NCI-H460 (cell line): Measurements from ENCODE around the gene DCBLD2. TPM values are rescaled to one million over a fixed set of nuclear protein-coding genes. Genes with fewer than 3 reads are reported as not detected.

Experiments
- DNase-seq: peaks from one replicate; pipeline ENCODE4 v3.0.0-alpha.2; 2016; ENCODE audit warnings: low read depth; ENCODE audit errors: extremely low read depth
- small RNA-seq, 2 experiments: library from RNA; depleted of rRNA; stranded (forward); fragments of <200 nt; gene quantifications; one replicate each; pipeline ENCODE3, GENCODE V24; 2014
- total RNA-seq: library from RNA; depleted of rRNA; stranded (reverse); fragments of >200 nt; shearing (Covaris generic); gene quantifications from 2 replicates; pipeline ENCODE4 v1.2.3, GENCODE V29; 2014; rRNA removed

DCBLD2 gene
- total RNA-seq, 1 experiment from 2014 or later: 54.1 TPM

DNA sequence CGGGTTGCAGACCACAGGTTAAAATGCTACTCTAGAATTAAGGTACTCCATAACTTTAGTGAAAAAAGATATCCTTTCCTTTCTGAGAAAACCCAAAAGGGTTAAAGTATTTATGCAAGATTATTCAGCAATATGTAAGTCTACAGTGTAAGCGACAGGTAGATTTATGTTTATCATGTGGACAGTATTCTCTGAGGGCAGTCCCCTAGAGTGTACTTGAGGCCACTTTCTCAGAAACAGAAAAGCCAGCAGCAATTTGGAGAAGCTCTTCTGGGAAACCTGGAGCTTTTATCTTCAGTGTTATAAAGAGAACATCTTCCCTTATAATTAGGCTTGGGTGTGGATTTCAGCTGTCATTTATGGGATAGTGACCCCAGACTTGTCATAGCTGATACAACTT lies 129.5 kb downstream of the DCBLD2 start:
- DNase-seq: no peak

GRCh38 chr3:98770261-98771039 lies 131.0 kb downstream of the DCBLD2 start:
- no peak for DNase-seq

DNA sequence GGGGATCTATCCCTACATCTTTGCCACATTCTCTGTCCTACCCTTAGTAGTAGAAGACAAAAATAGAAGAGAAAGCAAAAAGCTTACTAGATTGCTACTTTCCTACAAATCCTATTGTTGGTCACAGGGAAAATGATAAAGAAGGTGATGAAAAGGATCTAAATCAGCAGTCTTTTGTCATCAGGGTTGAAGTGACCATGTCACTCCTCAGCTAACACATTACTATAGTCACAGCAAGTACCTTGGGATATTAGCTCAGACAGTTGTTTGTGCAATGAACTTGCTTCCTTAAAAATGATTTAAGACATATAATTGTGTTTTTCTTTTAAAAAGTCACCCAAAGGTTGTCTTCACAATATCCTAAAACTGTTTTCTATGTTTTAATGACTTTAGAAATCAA lies 132.0 kb downstream of the DCBLD2 start:
- no peak for DNase-seq

- no peak for DNase-seq
Measured at GRCh38 chr3:98768961-98769360, 132.5 kb downstream of the DCBLD2 start.

DNA sequence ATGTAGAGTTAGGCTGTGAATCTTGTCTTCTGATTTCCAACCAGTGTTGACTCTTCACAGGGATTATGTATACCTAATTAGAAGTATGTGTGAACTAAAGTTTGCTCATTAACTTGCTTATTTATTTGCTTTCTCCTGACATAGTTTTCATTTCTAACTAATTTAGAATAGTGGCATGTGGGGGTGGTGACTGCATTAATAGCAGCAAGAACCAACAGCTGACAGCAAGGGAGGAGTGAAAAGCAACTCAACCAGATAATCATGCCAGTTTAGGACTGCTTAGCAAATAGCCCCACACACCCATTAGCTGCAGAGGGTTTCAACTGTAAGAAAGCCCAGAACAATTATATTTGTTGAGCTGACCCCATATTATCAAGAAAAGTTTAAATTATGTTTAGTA lies 134.6 kb downstream of the DCBLD2 start:
- DNase-seq: no peak

DNA sequence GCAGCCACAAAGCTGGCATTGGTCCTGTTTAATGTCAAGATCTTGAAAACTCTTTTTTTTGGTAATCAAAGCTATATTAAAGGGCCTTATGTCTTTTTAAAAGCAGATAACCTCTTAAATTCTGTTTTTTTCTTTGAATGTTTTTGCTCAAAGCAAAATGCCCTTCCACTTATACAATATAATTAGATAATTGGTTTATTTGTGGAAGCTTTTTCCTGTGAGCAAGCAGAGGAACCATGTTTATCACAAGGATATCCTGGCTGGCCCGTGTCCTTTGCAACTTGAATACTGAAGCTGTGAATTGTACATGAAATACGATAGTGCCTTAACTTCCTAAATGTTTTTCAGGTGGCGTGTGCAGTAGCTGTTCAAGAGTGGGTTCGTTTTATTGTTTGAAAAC lies 135.8 kb downstream of the DCBLD2 start:
- no peak for DNase-seq

DNA sequence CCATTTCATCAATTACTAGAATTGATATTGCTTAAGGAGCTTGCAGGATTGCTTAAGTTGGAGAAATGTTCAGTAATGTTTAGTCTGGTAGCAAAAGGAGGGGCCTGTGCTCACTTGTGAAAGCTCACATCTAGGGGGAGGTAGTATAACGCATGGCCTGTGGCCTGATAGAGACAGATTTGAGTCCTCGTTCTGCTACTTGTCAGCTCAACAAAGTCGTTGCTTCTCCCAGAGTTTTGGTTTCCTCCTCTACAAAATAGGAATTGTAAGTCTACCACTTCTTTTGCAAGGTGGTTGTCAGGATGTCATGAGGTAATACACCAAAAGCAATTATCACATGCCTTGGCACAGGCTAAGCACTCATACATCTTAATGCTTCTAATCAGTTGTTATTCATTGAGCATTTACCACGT lies 137.0 kb downstream of the DCBLD2 start:
- no peak for DNase-seq

DNA sequence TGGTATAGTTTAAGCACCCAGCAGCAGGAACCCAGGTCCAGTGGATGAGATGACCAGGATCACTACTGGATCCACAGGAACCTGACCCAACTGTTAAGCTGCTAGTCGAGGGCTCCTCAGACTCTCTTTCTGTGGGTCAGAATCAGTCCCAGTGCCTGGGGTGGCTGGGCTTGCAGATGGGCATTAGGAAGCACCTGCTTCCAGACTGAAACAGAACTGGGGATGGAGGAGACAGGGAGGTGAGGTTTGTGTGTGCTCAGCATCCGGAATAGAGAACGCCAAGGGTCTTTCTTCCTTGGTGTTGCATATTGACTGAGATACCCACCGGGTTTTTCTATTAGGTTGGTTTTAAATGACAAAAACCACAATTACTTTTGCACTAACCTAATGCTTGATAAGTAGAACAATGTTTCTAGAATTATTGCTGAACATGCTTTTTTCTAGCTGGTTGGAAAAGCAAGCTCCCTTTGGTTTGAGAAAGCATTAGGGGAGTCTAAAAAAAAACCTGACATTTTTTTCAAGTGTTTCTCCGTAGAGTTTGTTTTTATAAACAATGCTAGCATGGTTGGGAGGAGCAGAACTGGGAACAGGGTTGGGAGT lies 137.6 kb downstream of the DCBLD2 start:
- DNase-seq: no peak

- no peak for DNase-seq
Measured at GRCh38 chr3:98763076-98763475, 138.4 kb downstream of the DCBLD2 start, which contains the start of gene ST3GAL6. ST3GAL6 (plus strand) TSS chr3:98763340; CDS start chr3:98768441, 5,101 bp downstream.

GRCh38 chr3:98761643-98762229 lies 139.8 kb downstream of the DCBLD2 start:
- no peak for DNase-seq

GRCh38 chr3:98759629-98760028 lies 141.9 kb downstream of the DCBLD2 start:
- DNase-seq: no peak

GRCh38 chr3:98755601-98756000 lies 145.9 kb downstream of the DCBLD2 start:
- no peak for DNase-seq

GRCh38 chr3:98754483-98754882 lies 147.0 kb downstream of the DCBLD2 start:
- DNase-seq: no peak

DNA sequence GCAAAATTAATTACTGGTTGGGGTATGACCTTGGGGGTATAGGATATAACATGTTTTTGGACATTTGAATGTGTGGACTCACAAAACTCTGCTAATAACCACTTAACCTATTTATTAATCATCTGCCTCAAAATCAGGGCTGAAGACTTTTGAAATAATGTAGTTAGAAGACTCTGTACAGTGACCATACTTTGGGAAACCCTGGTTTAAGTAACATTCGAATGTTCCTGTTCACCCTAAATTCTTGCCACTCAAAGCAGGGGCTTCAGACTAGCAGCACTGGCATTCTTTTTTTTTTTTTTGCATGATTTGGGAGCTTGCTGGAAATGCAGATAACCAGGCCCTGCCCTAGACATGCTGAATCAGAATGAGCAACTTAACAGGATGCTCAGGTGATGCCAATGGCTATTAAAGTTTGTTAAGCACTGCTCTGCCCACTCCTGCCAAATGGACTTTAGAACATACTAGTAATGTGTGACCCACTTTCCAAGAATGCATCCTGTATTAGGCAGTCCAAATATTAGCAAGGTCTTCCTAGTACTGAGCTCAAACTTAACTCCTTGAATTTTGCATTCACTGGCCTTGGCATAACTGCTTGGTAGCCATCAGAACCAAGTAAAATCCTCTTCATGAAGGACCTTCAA lies 151.1 kb downstream of the DCBLD2 start:
- no peak for DNase-seq

DNA sequence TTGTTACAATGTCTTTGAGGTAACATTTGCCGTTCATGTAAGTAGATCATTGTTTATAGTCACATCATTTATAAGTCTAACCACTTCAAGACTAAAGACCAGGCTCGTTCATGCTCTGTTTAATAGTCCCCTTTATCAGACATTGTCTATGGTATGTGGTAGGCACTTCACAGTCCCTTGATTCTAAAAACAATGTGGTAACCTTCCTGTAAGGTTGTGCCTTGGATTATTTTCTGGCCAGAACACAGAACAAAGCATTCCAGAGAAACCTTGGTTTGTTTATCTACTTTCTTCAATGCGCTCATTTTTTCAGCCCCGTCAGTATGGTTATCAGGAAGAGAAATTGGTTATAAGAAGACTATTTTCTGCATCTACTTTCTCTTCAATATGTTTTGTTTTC lies 154.6 kb downstream of the DCBLD2 start:
- no peak for DNase-seq

GRCh38 chr3:98746122-98746521 lies 155.4 kb downstream of the DCBLD2 start:
- no peak for DNase-seq

Small RNA genes within 50 kb of the gene (small RNA-seq; reads per million reads assigned to genes)
- gene RNU6-1263P: 0 reads per million in 2 experiments
- 0 to 0.23 reads per million in 2 experiments for gene RNU6-26P

Other genes with a start within 250 kb of the DCBLD2 start
- gene ST3GAL6, start 138.4 kb downstream of the DCBLD2 start, total RNA-seq: 1.3 TPM in 1 of 2 replicates, not detected in the other